Measurements from ENCODE around the gene SMIM41. TPM values are rescaled to one million over a fixed set of nuclear protein-coding genes. Genes with fewer than 3 reads are reported as not detected.

SMIM41 gene
- polyA plus RNA-seq, 3 donors: not detected

GRCh38 chr12:52049286-52049685, 30.2 kb upstream of the SMIM41 start:
- Histone ChIP-seq H3K4me3 (replicated peaks in 1 of 3; ENCODE audit: low read depth in 2 of 3, low read length in 3 of 3) (no peak overlapping the region), H3K79me2 (ENCODE audit: insufficient read depth, low read length) (no peaks in the 10 kb centered on the region), H3K27ac (ENCODE audit: low read depth in 1 of 2, low read length in 2 of 2) (no peak overlapping the region), H4K20me1 (ENCODE audit: insufficient read depth, low read length) (peaks cover 30% of the 10 kb centered on the region), H3K4me2 (replicated peaks; ENCODE audit: extremely low read depth, low read length, poor library complexity, severe bottlenecking) (no peak overlapping the region), H3K9ac (ENCODE audit: insufficient read depth, low read length, poor library complexity, severe bottlenecking) (no peak overlapping the region), H3K36me3 (replicated peaks in 1 of 2; ENCODE audit: control insufficient read depth in 1 of 2, insufficient read depth in 2 of 2, low read length in 2 of 2) (no peaks in the 10 kb centered on the region), H2AFZ (ENCODE audit: insufficient read depth, low read depth, low read length, poor library complexity, severe bottlenecking) (no peak overlapping the region), H3K9me3 (replicated peaks in 1 of 2; ENCODE audit: control insufficient read depth in 1 of 2, insufficient read depth in 1 of 2, low read length in 2 of 2) (no peaks in the 10 kb centered on the region), H3K27me3 (ENCODE audit: control insufficient read depth in 2 of 2, insufficient read depth in 2 of 2, low read length in 2 of 2) (peaks cover 0 to 24% of the 10 kb centered on the region in 2 donors), H3K4me1 (ENCODE audit: control insufficient read depth in 1 of 2, insufficient read depth in 2 of 2, low read length in 2 of 2) (peaks cover 47 to 87% of the 10 kb centered on the region in 2 donors)
- intact Hi-C loops (cut with micrococcal nuclease): no loop called here
- H3K27ac Mint-ChIP-seq: peak overlapping the region; percentile 33 to 97 (median 95)
- peaks cover 28 to 44% (median 40%) of the 10 kb centered on the region in 3 donors for H3K27me3 Mint-ChIP-seq (ENCODE audit: low read depth in 3 of 3)
- WGBS (ENCODE audit: insufficient coverage): 93% methylated on average over 3 of the region's 4 CpGs
- peak overlapping the region; percentile 86 to 99 for H3K4me3 Mint-ChIP-seq
- H3K4me1 Mint-ChIP-seq: peaks cover 58% of the 10 kb centered on the region
- H3K9me3 Mint-ChIP-seq: peaks cover 0 to 16% (median 5%) of the 10 kb centered on the region in 7 donors
- DNase-seq: no peak
- peaks cover 18 to 33% of the 10 kb centered on the region in 2 donors for H3K36me3 Mint-ChIP-seq
- TF ChIP-seq, protein P1, sequence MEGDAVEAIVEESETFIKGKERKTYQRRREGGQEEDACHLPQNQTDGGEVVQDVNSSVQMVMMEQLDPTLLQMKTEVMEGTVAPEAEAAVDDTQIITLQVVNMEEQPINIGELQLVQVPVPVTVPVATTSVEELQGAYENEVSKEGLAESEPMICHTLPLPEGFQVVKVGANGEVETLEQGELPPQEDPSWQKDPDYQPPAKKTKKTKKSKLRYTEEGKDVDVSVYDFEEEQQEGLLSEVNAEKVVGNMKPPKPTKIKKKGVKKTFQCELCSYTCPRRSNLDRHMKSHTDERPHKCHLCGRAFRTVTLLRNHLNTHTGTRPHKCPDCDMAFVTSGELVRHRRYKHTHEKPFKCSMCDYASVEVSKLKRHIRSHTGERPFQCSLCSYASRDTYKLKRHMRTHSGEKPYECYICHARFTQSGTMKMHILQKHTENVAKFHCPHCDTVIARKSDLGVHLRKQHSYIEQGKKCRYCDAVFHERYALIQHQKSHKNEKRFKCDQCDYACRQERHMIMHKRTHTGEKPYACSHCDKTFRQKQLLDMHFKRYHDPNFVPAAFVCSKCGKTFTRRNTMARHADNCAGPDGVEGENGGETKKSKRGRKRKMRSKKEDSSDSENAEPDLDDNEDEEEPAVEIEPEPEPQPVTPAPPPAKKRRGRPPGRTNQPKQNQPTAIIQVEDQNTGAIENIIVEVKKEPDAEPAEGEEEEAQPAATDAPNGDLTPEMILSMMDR (IDR thresholded peaks at IDR 0.05): no peak

GRCh38 chr12:52049688-52050087, 29.8 kb upstream of the SMIM41 start:
- 79% methylated on average over 4 of the region's 5 CpGs for WGBS (ENCODE audit: insufficient coverage)
- no peak overlapping the region for H3K9ac ChIP-seq (ENCODE audit: insufficient read depth, low read length, poor library complexity, severe bottlenecking)
- no peak overlapping the region for H2AFZ ChIP-seq (ENCODE audit: insufficient read depth, low read depth, low read length, poor library complexity, severe bottlenecking)
- peaks cover 34% of the 10 kb centered on the region for H4K20me1 ChIP-seq (ENCODE audit: insufficient read depth, low read length)
- H3K4me3 ChIP-seq (replicated peaks in 1 of 3; ENCODE audit: low read depth in 2 of 3, low read length in 3 of 3): peak overlapping the region in 1 of 3 experiments; percentile 87
- Mint-ChIP-seq H3K36me3 (peaks cover 18 to 34% of the 10 kb centered on the region in 2 donors), H3K27ac (peak overlapping the region; percentile 94 to 97 (median 96)), H3K27me3 (ENCODE audit: low read depth in 3 of 3) (peaks cover 28 to 43% (median 40%) of the 10 kb centered on the region in 3 donors), H3K9me3 (peaks cover 0 to 16% (median 5%) of the 10 kb centered on the region in 7 donors), H3K4me1 (peaks cover 55% of the 10 kb centered on the region), H3K4me3 (peak overlapping the region; percentile 86 to 99)
- H3K27me3 ChIP-seq (ENCODE audit: control insufficient read depth in 2 of 2, insufficient read depth in 2 of 2, low read length in 2 of 2): peaks cover 0 to 24% of the 10 kb centered on the region in 2 donors
- peak overlapping the region in 1 of 2 donors; percentile 85 for H3K27ac ChIP-seq (ENCODE audit: low read depth in 1 of 2, low read length in 2 of 2)
- peaks cover 47 to 85% of the 10 kb centered on the region in 2 donors for H3K4me1 ChIP-seq (ENCODE audit: control insufficient read depth in 1 of 2, insufficient read depth in 2 of 2, low read length in 2 of 2)
- intact Hi-C loops (cut with micrococcal nuclease): loop anchor here (2.0 kb wide), 3 partner anchors 13 to 25 kb away; no protein-coding TSS in a partner anchor
- no peaks in the 10 kb centered on the region for H3K9me3 ChIP-seq (replicated peaks in 1 of 2; ENCODE audit: control insufficient read depth in 1 of 2, insufficient read depth in 1 of 2, low read length in 2 of 2)
- TF ChIP-seq, protein P1 (IDR thresholded peaks at IDR 0.05): no peak
- peak overlapping the region; percentile 79 for H3K4me2 ChIP-seq (replicated peaks; ENCODE audit: extremely low read depth, low read length, poor library complexity, severe bottlenecking)
- no peaks in the 10 kb centered on the region for H3K79me2 ChIP-seq (ENCODE audit: insufficient read depth, low read length)
- no peak for DNase-seq
- peaks cover 0 to under 1% of the 10 kb centered on the region in 2 donors for H3K36me3 ChIP-seq (replicated peaks in 1 of 2; ENCODE audit: control insufficient read depth in 1 of 2, insufficient read depth in 2 of 2, low read length in 2 of 2)

Measured in CD14-positive monocyte (primary cell).